KMS-11 (cell line): ENCODE results near the gene CTNS.

ENCODE experiments used
- H2AFZ ChIP-seq: fragments of 200-600 bp; sonication (generic); 2 replicates; pipeline ENCODE4 v1.6.1; 2016; ENCODE audit warnings: antibody characterized with exemption, mixed run types, low read depth
- H3K27ac ChIP-seq: fragments of 200-600 bp; sonication (generic); 2 replicates; pipeline ENCODE4 v1.6.1; 2016; ENCODE audit warnings: mild to moderate bottlenecking, mixed run types
- H3K27me3 ChIP-seq: fragments of 200-600 bp; sonication (generic); 2 replicates; pipeline ENCODE4 v1.6.1; 2017; ENCODE audit warnings: mild to moderate bottlenecking, low read depth, mixed run types, moderate library complexity; ENCODE audit not compliant: insufficient read depth
- H3K36me3 ChIP-seq: fragments of 200-600 bp; sonication (generic); 2 replicates; pipeline ENCODE4 v1.6.1; 2017; ENCODE audit warnings: mild to moderate bottlenecking, mixed run types; ENCODE audit not compliant: insufficient read depth
- H3K4me1 ChIP-seq: fragments of 200-600 bp; sonication (generic); 2 replicates; pipeline ENCODE4 v1.6.1; 2016; ENCODE audit warnings: mild to moderate bottlenecking, low read depth, mixed run types; ENCODE audit not compliant: poor library complexity, severe bottlenecking
- H3K4me2 ChIP-seq: fragments of 200-600 bp; sonication (generic); 2 replicates; pipeline ENCODE4 v1.7.0; 2016; ENCODE audit warnings: mild to moderate bottlenecking, mixed run types
- H3K4me3 ChIP-seq: fragments of 200-600 bp; sonication (generic); IDR thresholded peaks from 2 replicates; pipeline ENCODE4 v1.6.1; 2017; ENCODE audit warnings: low read depth, low read length, mixed read lengths; ENCODE audit not compliant: insufficient read depth
- H3K79me2 ChIP-seq: fragments of 200-600 bp; sonication (generic); 2 replicates; pipeline ENCODE4 v1.6.1; 2016; ENCODE audit warnings: low read depth, mixed run types; ENCODE audit not compliant: insufficient read depth
- H3K9ac ChIP-seq: fragments of 200-600 bp; sonication (generic); 2 replicates; pipeline ENCODE4 v1.6.1; 2016; ENCODE audit warnings: mild to moderate bottlenecking, mixed run types
- H4K20me1 ChIP-seq: fragments of 200-600 bp; sonication (generic); 2 replicates; pipeline ENCODE4 v1.6.1; 2016; ENCODE audit warnings: mild to moderate bottlenecking, mixed run types; ENCODE audit not compliant: insufficient read depth
- CTCF ChIP-seq: fragments of 200-600 bp; sonication (generic); conservative IDR thresholded peaks from 2 replicates; pipeline ENCODE4 v1.6.1; 2017; ENCODE audit warnings: low read depth, mild to moderate bottlenecking, antibody characterized with exemption, low read length, moderate library complexity, mixed read lengths

Gene CTNS

GRCh38 chr17:3613124-3613523 is 23.4 kb upstream of the CTNS start:
- no peak for TF ChIP-seq CTCF
- no peak overlapping the region for H2AFZ ChIP-seq
- H3K9ac ChIP-seq: no peak overlapping the region
- H3K36me3 ChIP-seq: no peaks in the 10 kb centered on the region
- no peak overlapping the region for H3K4me3 ChIP-seq
- no peaks in the 10 kb centered on the region for H3K4me1 ChIP-seq
- no peak overlapping the region for H3K27ac ChIP-seq
- H3K27me3 ChIP-seq: no peaks in the 10 kb centered on the region
- H3K4me2 ChIP-seq: no peak overlapping the region
- no peaks in the 10 kb centered on the region for H4K20me1 ChIP-seq
- no peaks in the 10 kb centered on the region for H3K79me2 ChIP-seq

- no peak overlapping the region for H3K9ac ChIP-seq
- TF ChIP-seq CTCF: no peak
- no peaks in the 10 kb centered on the region for H3K4me1 ChIP-seq
- H4K20me1 ChIP-seq: no peaks in the 10 kb centered on the region
- H3K36me3 ChIP-seq: no peaks in the 10 kb centered on the region
- no peak overlapping the region for H3K4me2 ChIP-seq
- H3K27ac ChIP-seq: no peak overlapping the region
- H3K4me3 ChIP-seq: no peak overlapping the region
- no peak overlapping the region for H2AFZ ChIP-seq
- H3K27me3 ChIP-seq: no peaks in the 10 kb centered on the region
- no peaks in the 10 kb centered on the region for H3K79me2 ChIP-seq
Measured at GRCh38 chr17:3615160-3615870, 21.2 kb upstream of the CTNS start.

DNA sequence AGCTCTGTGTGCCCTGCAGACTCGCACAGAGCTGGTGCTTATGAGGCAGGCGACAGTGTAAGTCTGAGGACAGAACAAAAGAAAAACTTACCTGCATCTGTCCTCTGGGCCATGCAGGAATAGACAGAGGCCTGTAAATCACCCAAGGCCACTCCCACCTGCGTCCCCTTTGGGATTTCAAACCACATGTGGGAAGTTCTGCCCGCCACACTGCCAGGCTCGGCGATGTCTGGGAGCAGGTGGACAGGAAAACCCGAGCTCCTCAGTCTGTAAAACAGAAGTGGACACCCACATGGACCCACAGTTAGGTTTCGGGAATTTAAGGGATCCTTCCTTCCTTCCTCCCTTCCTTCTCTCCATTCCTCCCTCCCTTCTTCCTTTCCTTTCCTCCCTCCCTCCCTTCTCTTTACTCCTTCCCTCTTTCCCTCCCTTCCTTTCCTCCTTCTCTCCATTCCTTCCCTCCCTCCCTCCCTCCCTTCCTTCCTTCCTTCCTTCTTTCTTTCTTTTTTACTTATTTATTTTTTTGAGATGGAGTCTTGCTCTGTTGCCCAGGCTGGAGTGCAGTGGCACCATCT is 15.3 kb upstream of the CTNS start:
- Histone ChIP-seq H3K27ac (no peak overlapping the region), H2AFZ (no peak overlapping the region), H3K4me3 (no peak overlapping the region), H3K27me3 (no peaks in the 10 kb centered on the region), H3K79me2 (no peaks in the 10 kb centered on the region), H3K9ac (no peak overlapping the region), H3K36me3 (no peaks in the 10 kb centered on the region), H4K20me1 (no peaks in the 10 kb centered on the region), H3K4me2 (no peak overlapping the region), H3K4me1 (no peaks in the 10 kb centered on the region)
- TF ChIP-seq CTCF: no peak

DNA sequence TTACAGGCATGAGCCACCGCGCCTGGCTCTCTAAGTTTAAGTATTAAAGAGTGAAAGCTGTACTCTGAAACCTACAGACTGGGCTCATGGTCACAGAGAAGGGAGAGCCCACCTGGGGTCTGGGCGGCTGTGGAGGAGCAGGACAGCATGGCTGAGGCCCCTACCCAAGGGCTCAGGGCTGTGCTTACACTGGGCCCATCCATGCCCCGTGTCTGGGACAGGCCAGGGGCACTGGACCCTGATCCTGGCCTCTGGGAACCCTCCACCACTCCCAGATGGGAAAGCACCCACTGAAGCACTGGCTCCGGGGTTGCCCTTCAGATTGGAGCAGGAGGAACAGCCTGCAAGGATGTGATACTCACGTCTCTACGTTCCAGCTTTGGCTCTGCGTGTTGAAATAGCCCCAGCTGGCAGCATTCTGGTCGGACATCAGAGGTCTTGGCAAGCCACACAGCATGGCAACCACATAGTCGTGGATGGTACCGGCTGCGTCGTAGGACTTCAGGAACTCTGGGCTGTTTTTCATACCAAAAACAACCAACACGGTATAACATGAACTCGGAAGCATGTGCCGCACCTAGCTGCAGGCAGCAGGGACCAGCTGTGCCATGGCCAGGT is 13.5 kb upstream of the CTNS start:
- Histone ChIP-seq H4K20me1 (no peaks in the 10 kb centered on the region), H3K27ac (no peak overlapping the region), H2AFZ (no peak overlapping the region), H3K9ac (no peak overlapping the region), H3K4me2 (no peak overlapping the region), H3K4me3 (no peak overlapping the region), H3K4me1 (no peaks in the 10 kb centered on the region), H3K79me2 (no peaks in the 10 kb centered on the region), H3K36me3 (no peaks in the 10 kb centered on the region), H3K27me3 (no peaks in the 10 kb centered on the region)
- TF ChIP-seq CTCF: no peak
